Measurements from ENCODE around the gene LRMDA. TPM values are rescaled to one million over a fixed set of nuclear protein-coding genes. Genes with fewer than 3 reads are reported as not detected.

The LRMDA gene
- total RNA-seq, 1 donor from 2014 or later, result 18.7 TPM

DNA sequence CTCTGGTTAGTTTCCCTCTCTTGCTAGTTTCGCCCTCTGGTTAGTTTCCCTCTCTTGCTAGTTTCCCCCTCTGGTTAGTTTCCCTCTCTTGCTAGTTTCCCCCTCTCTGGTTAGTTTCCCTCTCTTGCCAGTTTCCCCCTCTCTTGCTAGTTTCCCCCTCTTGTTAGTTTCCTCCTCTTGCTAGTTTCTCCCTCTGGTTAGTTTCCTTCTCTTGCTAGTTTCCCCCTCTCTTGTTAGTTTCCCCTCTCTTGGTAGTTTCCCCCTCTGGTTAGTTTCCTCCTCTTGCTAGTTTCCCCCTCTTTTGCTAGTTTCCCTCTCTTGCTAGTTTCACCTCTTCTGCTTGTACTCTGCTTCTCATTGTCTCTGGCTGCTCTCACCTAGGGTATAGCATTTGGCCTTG, 613.8 kb downstream of the LRMDA start:
- Histone ChIP-seq H3K36me3 (ENCODE audit: control insufficient read depth, insufficient read depth, low read length) (no peaks in the 10 kb centered on the region), H3K27me3 (ENCODE audit: control insufficient read depth, insufficient read depth, low read length) (no peaks in the 10 kb centered on the region), H3K4me3 (ENCODE audit: low read depth, low read length) (no peak overlapping the region)
- TF ChIP-seq CTCF (IDR thresholded peaks at IDR 0.05; ENCODE audit: insufficient read depth, low read length, poor library complexity, severe bottlenecking), result no peak
- no peak for DNase-seq (ENCODE audit: low read depth)

- Histone ChIP-seq H3K36me3 (ENCODE audit: control insufficient read depth, insufficient read depth, low read length) (no peaks in the 10 kb centered on the region), H3K4me3 (ENCODE audit: low read depth, low read length) (no peak overlapping the region), H3K27me3 (ENCODE audit: control insufficient read depth, insufficient read depth, low read length) (no peaks in the 10 kb centered on the region)
- no peak for TF ChIP-seq CTCF (IDR thresholded peaks at IDR 0.05; ENCODE audit: insufficient read depth, low read length, poor library complexity, severe bottlenecking)
- DNase-seq (ENCODE audit: low read depth), result no peak
Measured at GRCh38 chr10:76047521-76047920, 616.1 kb downstream of the LRMDA start.

- DNase-seq (ENCODE audit: low read depth), result peak; percentile 16
- TF ChIP-seq CTCF (IDR thresholded peaks at IDR 0.05; ENCODE audit: insufficient read depth, low read length, poor library complexity, severe bottlenecking), result no peak
- H3K27me3 ChIP-seq (ENCODE audit: control insufficient read depth, insufficient read depth, low read length), result no peaks in the 10 kb centered on the region
- no peak overlapping the region for H3K4me3 ChIP-seq (ENCODE audit: low read depth, low read length)
- no peaks in the 10 kb centered on the region for H3K36me3 ChIP-seq (ENCODE audit: control insufficient read depth, insufficient read depth, low read length)
Measured at GRCh38 chr10:76049581-76050290, 618.3 kb downstream of the LRMDA start.

DNA sequence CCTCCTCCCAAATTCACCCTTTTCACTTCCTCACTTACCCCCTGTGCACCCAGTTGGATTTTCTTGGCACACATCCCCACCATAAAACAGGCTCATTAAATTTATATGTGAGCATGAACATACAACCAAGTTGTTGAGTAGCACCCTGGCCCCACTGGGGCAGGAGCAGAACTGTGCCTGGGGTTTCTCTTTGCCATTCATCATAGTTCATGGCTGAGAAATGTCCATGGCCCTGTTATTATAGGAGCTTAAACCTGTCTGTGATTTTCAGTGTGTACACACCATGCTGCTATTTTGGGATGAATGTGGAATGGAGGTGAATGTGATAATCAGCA, 618.8 kb downstream of the LRMDA start:
- Histone ChIP-seq H3K27me3 (ENCODE audit: control insufficient read depth, insufficient read depth, low read length) (no peaks in the 10 kb centered on the region), H3K36me3 (ENCODE audit: control insufficient read depth, insufficient read depth, low read length) (no peaks in the 10 kb centered on the region), H3K4me3 (ENCODE audit: low read depth, low read length) (no peak overlapping the region)
- DNase-seq (ENCODE audit: low read depth), result no peak
- no peak for TF ChIP-seq CTCF (IDR thresholded peaks at IDR 0.05; ENCODE audit: insufficient read depth, low read length, poor library complexity, severe bottlenecking)

DNA sequence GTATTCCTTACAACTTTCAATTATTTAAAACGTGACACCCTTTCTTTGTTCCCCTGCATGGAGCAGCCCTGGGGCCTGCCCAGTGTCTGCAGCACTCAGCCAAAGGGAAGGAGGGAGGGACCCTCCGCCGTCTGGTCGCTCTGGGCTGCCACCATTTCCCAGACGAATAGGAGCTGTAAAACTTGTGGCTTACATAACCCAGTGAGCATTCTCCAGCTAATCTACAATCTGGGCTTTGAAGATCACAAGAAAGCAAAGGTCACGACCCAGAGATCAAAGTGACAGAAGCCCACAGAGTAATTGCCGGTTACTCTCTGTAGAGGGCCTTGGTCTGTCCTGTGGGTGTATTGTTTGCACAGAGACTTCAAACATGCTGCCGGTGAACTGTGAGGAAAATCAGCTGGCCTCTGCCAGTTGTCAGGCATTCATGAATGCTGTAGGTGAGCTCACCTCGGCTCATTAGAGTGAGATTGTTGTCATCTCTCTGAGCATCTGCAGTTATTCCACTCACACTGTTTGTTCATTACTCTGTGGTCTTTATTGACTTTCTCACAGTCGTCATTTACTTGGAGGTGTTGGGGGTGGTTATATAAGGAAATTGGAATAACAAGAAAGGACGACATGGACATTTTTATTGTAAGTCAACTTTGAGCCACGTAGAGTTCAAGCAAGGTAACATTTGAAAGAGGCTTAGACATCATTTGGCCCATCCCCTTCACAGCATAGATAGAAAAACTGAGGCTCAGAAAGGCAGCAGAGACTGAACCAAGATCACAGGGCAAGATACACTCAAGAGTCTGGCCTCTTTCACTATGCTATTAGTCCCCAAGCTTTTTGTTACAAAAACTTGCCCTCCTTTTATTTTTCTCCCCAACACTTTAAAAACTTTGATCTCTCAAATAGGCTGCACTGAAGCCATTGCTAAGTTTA, 619.8 kb downstream of the LRMDA start:
- no peak overlapping the region for H3K4me3 ChIP-seq (ENCODE audit: low read depth, low read length)
- no peaks in the 10 kb centered on the region for H3K36me3 ChIP-seq (ENCODE audit: control insufficient read depth, insufficient read depth, low read length)
- TF ChIP-seq CTCF (IDR thresholded peaks at IDR 0.05; ENCODE audit: insufficient read depth, low read length, poor library complexity, severe bottlenecking), result no peak
- H3K27me3 ChIP-seq (ENCODE audit: control insufficient read depth, insufficient read depth, low read length), result no peaks in the 10 kb centered on the region
- DNase-seq (ENCODE audit: low read depth), result no peak
